ENCODE measurements around the gene ILKAP.

Gene ILKAP

GRCh38 chr2:238190445-238190844 is 13.1 kb downstream of the ILKAP start:
- Histone ChIP-seq H3K36me3 (ENCODE audit: insufficient read depth) (peaks cover 37% of the 10 kb centered on the region; the same call in 1 of the 2 replicates), H3K27me3 (ENCODE audit: insufficient read depth, low read depth) (no peaks in the 10 kb centered on the region), H2AFZ (ENCODE audit: low read depth) (no peak overlapping the region), H3K27ac (no peak overlapping the region), H3K79me2 (ENCODE audit: insufficient read depth, low read depth) (peaks cover 14% of the 10 kb centered on the region; the same call in 1 of the 2 replicates), H4K20me1 (ENCODE audit: insufficient read depth) (no peaks in the 10 kb centered on the region), H3K4me2 (no peak overlapping the region), H3K9ac (no peak overlapping the region), H3K4me3 (IDR thresholded peaks at IDR 0.05; ENCODE audit: insufficient read depth, low read depth, low read length) (no peak overlapping the region), H3K4me1 (ENCODE audit: low read depth, poor library complexity, severe bottlenecking) (no peaks in the 10 kb centered on the region)
- TF ChIP-seq CTCF (conservative IDR thresholded peaks at IDR 0.05; ENCODE audit: low read depth, low read length): no peak

GRCh38 chr2:238187618-238188548 is 15.6 kb downstream of the ILKAP start:
- no peak for TF ChIP-seq CTCF (conservative IDR thresholded peaks at IDR 0.05; ENCODE audit: low read depth, low read length)
- Histone ChIP-seq H3K9ac (no peak overlapping the region), H2AFZ (ENCODE audit: low read depth) (no peak overlapping the region), H3K4me1 (ENCODE audit: low read depth, poor library complexity, severe bottlenecking) (no peaks in the 10 kb centered on the region), H3K4me2 (no peak overlapping the region), H3K4me3 (IDR thresholded peaks at IDR 0.05; ENCODE audit: insufficient read depth, low read depth, low read length) (no peak overlapping the region), H3K27ac (no peak overlapping the region), H4K20me1 (ENCODE audit: insufficient read depth) (no peaks in the 10 kb centered on the region), H3K79me2 (ENCODE audit: insufficient read depth, low read depth) (no peaks in the 10 kb centered on the region), H3K36me3 (ENCODE audit: insufficient read depth) (peaks cover 25% of the 10 kb centered on the region; the same call in 1 of the 2 replicates), H3K27me3 (ENCODE audit: insufficient read depth, low read depth) (no peaks in the 10 kb centered on the region)

GRCh38 chr2:238183821-238184220 is 19.7 kb downstream of the ILKAP start:
- Histone ChIP-seq H3K4me3 (IDR thresholded peaks at IDR 0.05; ENCODE audit: insufficient read depth, low read depth, low read length) (no peak overlapping the region), H3K9ac (no peak overlapping the region), H3K27ac (no peak overlapping the region), H3K27me3 (ENCODE audit: insufficient read depth, low read depth) (no peaks in the 10 kb centered on the region), H4K20me1 (ENCODE audit: insufficient read depth) (no peaks in the 10 kb centered on the region), H3K79me2 (ENCODE audit: insufficient read depth, low read depth) (no peaks in the 10 kb centered on the region), H2AFZ (ENCODE audit: low read depth) (no peak overlapping the region), H3K36me3 (ENCODE audit: insufficient read depth) (peaks cover 12% of the 10 kb centered on the region; the same call in 1 of the 2 replicates), H3K4me1 (ENCODE audit: low read depth, poor library complexity, severe bottlenecking) (no peaks in the 10 kb centered on the region), H3K4me2 (no peak overlapping the region)
- TF ChIP-seq CTCF (conservative IDR thresholded peaks at IDR 0.05; ENCODE audit: low read depth, low read length): no peak

- Histone ChIP-seq H3K27ac (no peak overlapping the region), H3K9ac (no peak overlapping the region), H3K36me3 (ENCODE audit: insufficient read depth) (peaks cover 9% of the 10 kb centered on the region; the same call in 1 of the 2 replicates), H3K27me3 (ENCODE audit: insufficient read depth, low read depth) (no peaks in the 10 kb centered on the region), H3K4me2 (no peak overlapping the region), H3K4me3 (IDR thresholded peaks at IDR 0.05; ENCODE audit: insufficient read depth, low read depth, low read length) (no peak overlapping the region), H3K4me1 (ENCODE audit: low read depth, poor library complexity, severe bottlenecking) (no peaks in the 10 kb centered on the region), H3K79me2 (ENCODE audit: insufficient read depth, low read depth) (no peaks in the 10 kb centered on the region), H2AFZ (ENCODE audit: low read depth) (no peak overlapping the region), H4K20me1 (ENCODE audit: insufficient read depth) (no peaks in the 10 kb centered on the region)
- no peak for TF ChIP-seq CTCF (conservative IDR thresholded peaks at IDR 0.05; ENCODE audit: low read depth, low read length)
These were observed 21.1 kb downstream of the ILKAP start for GRCh38 chr2:238182362-238182761.
